GM08714 (cell line): ENCODE measurements around the gene ACP7.
"Not testable (repeated sequence)": the region's sequence is repeated elsewhere in the genome, so short reads cannot be mapped to it uniquely, and the experiment has no call there.

Source experiments
- H3K4me3 ChIP-seq: fragments of 200-500 bp; sonication (Bioruptor generic); 2 replicates; pipeline ENCODE4 v1.5.1; 2014; ENCODE audit warnings: mild to moderate bottlenecking, low read length, inconsistent platforms
- ZNF274 ChIP-seq: IDR thresholded peaks from 2 replicates; pipeline ENCODE4 v1.6.1; 2012; ENCODE audit warnings: mild to moderate bottlenecking, low read depth, low read length

Gene ACP7

GRCh38 chr19:39138221-39139211 is 54.3 kb downstream of the ACP7 start:
- no peak overlapping the region for H3K4me3 ChIP-seq
- TF ChIP-seq ZNF274 = no peak

DNA sequence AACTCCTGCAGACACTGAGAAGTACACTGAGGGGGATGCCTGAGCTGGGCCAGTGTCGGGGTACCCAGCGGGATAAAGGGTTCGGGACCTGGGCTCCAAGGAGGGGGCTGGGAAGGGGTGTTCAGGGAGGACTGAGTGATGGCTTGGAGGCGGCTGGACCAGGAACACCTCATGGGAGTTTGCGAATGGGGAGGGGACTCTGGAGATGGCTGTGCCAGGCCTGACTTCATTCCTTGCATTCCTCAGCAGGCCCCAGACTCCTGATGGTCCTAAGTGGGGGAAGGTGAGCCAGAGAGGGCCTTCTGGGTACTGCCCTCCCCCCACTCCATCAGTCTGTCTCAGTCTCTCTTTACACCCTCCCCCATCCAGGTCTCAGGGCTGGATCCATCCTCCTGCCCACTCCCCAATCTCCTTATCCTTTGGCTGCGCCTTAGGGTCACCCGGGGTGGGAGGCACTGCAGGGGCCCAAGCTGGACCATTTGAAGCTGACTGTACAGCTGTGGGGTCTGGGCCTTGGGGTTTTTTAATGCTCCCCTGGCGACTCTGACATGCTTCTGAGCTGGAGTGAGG is 55.2 kb downstream of the ACP7 start:
- H3K4me3 ChIP-seq = no peak overlapping the region
- TF ChIP-seq ZNF274 = no peak

GRCh38 chr19:39139971-39140453 is 55.8 kb downstream of the ACP7 start:
- no peak for TF ChIP-seq ZNF274
- H3K4me3 ChIP-seq = no peak overlapping the region

GRCh38 chr19:39140594-39140993 is 56.4 kb downstream of the ACP7 start:
- no peak for TF ChIP-seq ZNF274
- H3K4me3 ChIP-seq = no peak overlapping the region

GRCh38 chr19:39141929-39142328 is 57.8 kb downstream of the ACP7 start:
- TF ChIP-seq ZNF274 = no peak

DNA sequence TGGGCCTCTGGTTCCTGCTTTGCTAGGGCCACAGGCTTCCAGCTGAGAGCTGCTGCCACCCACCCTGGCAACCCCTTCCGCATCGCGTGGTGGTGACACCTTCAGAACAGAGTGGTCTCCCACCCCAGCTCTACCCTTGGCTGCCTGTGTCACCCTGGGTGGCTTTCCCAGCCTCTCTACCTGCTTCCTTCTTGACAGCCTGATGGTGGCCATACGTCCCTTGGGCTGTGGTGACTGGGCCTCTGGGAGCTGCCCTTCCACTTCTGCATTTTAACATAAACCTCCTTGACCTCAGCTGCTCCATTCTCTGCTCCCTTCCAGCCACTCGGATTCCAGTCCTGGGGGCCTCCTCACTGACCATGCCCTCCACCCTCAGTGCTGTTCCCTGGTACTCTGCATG is 58.5 kb downstream of the ACP7 start:
- H3K4me3 ChIP-seq = no peak overlapping the region
- TF ChIP-seq ZNF274 = no peak

More at GRCh38 chr19:39141929-39142328, 57.8 kb downstream of the ACP7 start:
- H3K4me3 ChIP-seq = no peak overlapping the region

GRCh38 chr19:39143757-39144289 is 59.7 kb downstream of the ACP7 start:
- H3K4me3 ChIP-seq = not testable (repeated sequence)

- no peak for TF ChIP-seq ZNF274
- H3K4me3 ChIP-seq = no peak overlapping the region
These were observed 60.3 kb downstream of the ACP7 start for GRCh38 chr19:39144290-39145071.

DNA sequence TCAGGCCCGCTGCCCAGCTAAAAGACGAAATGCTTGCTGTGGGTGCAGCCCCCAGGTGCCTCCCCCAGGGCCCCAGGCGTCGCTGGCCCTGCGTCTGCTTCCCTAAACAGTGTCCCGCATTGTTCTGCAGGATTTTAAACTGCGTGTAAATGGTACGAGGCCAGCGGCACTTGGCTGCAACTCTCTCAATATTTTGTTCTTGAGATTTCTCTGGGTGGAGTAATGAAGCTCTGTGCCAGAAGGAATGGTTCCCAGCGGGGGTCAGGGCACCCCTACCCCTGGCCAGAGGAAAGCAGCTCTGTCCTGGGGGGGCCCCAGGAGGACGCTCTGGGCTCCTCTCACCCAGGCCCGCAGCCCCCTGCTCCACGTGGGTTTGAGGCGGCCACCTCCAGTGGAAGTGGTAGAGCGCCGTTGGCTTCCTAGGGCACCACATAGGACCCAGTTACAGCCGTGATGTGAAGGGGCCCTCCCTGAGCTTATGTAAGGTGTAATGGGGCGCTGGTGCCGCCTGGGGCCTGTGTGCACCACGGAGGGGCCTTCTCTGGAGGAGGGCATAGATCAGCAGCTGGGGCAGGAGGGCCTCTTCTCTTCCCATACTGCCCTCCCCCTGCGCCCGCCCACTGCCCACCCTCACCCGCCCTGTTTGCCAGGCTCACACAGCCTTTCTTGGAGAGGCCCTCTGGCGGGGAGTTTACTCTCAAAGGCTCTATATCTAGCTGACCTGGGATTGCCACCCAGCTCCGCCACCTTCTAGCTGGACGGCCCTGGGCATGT is 61.2 kb downstream of the ACP7 start:
- no peak overlapping the region for H3K4me3 ChIP-seq
- no peak for TF ChIP-seq ZNF274

- no peak for TF ChIP-seq ZNF274
- no peak overlapping the region for H3K4me3 ChIP-seq
These were observed 61.9 kb downstream of the ACP7 start for GRCh38 chr19:39146091-39146490.

DNA sequence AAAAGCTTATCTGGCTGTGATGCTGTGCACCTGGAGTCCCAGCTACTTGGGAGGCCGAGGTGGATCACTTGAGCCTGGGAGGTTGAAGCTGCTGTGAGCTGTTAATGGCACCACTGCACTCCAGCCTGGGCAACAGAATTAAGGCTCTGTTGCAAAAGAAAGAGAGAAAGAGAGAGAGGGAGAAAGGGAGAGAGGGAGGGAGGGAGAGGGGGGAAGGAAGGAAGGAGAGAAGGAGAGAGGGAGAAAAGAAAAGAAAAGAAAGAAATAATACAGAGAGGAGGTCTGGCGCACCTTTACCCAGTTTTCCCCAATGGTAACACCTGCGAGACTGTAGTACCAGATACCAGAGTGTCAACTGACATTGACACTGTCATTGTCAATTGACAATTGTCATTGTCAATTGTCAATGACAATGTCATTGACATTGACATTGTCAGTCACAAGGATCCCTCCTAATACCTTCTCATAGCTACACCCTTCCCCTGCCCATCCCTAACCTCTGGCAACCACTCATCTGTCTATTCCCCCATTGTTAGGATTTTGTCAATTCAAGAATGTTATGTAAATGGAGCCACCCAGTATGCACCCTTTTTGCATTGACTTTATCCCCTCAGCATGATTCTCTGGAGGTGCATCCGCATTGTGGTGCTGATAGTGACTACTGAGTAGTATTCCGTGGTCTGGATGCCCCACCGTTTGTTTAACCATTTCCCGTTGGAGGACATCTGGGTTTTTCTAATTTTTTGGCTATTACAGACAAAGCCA is 62.7 kb downstream of the ACP7 start:
- TF ChIP-seq ZNF274 = no peak
- H3K4me3 ChIP-seq = no peak overlapping the region

DNA sequence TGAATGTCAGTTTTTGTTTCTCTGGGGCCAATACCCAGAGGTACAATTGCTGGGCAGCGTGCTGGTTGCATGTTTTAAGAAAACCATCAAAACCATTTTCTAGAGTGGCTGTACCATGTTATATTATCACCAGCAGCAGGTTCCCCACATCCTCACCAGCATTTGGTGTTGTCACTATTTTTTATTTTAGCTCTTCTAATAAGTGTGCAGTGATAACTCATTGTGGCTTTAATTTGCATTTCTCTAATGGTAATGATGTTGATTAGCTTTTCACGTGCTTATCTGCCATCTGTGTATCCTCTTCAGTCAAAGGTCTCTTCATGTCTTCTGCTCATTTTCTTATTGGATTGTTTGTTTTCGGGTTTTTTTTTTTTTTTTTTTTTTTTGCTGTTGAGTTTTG is 63.3 kb downstream of the ACP7 start:
- no peak overlapping the region for H3K4me3 ChIP-seq
- no peak for TF ChIP-seq ZNF274

- H3K4me3 ChIP-seq = no peak overlapping the region
- no peak for TF ChIP-seq ZNF274
These were observed 64.9 kb downstream of the ACP7 start for GRCh38 chr19:39148939-39149529.
